Measurements from ENCODE around the gene BMP8A. TPM values are rescaled to one million over a fixed set of nuclear protein-coding genes. Genes with fewer than 3 reads are reported as not detected.
"Not testable (repeated sequence)": the region's sequence is repeated elsewhere in the genome, so short reads cannot be mapped to it uniquely, and the experiment has no call there.

Gene BMP8A
- polyA plus RNA-seq, 1 donor from 2014 or later = not detected

- Histone ChIP-seq H2AFZ (ENCODE audit: low read depth, low read length) (no peak overlapping the region), H3K27me3 (ENCODE audit: insufficient read depth, low read depth, low read length) (no peaks in the 10 kb centered on the region), H3K79me2 (replicated peaks; ENCODE audit: insufficient read depth, low read length) (no peaks in the 10 kb centered on the region), H3K27ac (ENCODE audit: low read length) (no peak overlapping the region), H3K9me2 (ENCODE audit: insufficient read depth, low read length) (no peaks in the 10 kb centered on the region), H3K4me3 (ENCODE audit: low read length) (no peak overlapping the region), H3K9ac (ENCODE audit: low read length) (no peak overlapping the region), H3K4me2 (ENCODE audit: low read length) (no peak overlapping the region), H3K36me3 (ENCODE audit: insufficient read depth, low read length) (no peaks in the 10 kb centered on the region), H3K9me3 (ENCODE audit: low read length) (no peaks in the 10 kb centered on the region), H4K20me1 (ENCODE audit: insufficient read depth) (no peaks in the 10 kb centered on the region), H3F3A (ENCODE audit: insufficient read depth, low read length, poor library complexity, severe bottlenecking) (no peaks in the 10 kb centered on the region)
- TF ChIP-seq POLR2AphosphoS5 (IDR thresholded peaks at IDR 0.05) = no peak
- no peak for TF ChIP-seq EP300 (conservative IDR thresholded peaks at IDR 0.05; ENCODE audit: poor library complexity, severe bottlenecking)
- no peak for TF ChIP-seq CTCF (IDR thresholded peaks at IDR 0.05; ENCODE audit: poor library complexity, severe bottlenecking)
- no peak for TF ChIP-seq REST (IDR thresholded peaks at IDR 0.05; ENCODE audit: borderline replicate concordance)
- no peak for TF ChIP-seq SMC3 (conservative IDR thresholded peaks at IDR 0.05; ENCODE audit: poor library complexity)
- TF ChIP-seq TAF1 (IDR thresholded peaks at IDR 0.05; ENCODE audit: low read depth) = no peak
- TF ChIP-seq MXI1 (conservative IDR thresholded peaks at IDR 0.05; ENCODE audit: poor library complexity, severe bottlenecking) = no peak
- TF ChIP-seq RAD21 (conservative IDR thresholded peaks at IDR 0.05) = no peak
- no peak for TF ChIP-seq EZH2 (IDR thresholded peaks at IDR 0.05; ENCODE audit: borderline replicate concordance, insufficient read depth, low read length, poor library complexity, severe bottlenecking)
These were observed 16.6 kb upstream of the BMP8A start for GRCh38 chr1:39474810-39475209.

- H3K9me3 ChIP-seq (ENCODE audit: low read length); H3F3A ChIP-seq (ENCODE audit: insufficient read depth, low read length, poor library complexity, severe bottlenecking); H3K9ac ChIP-seq (ENCODE audit: low read length); H3K9me2 ChIP-seq (ENCODE audit: insufficient read depth, low read length); H3K79me2 ChIP-seq (replicated peaks; ENCODE audit: insufficient read depth, low read length); H3K27ac ChIP-seq (ENCODE audit: low read length); H3K36me3 ChIP-seq (ENCODE audit: insufficient read depth, low read length); H3K27me3 ChIP-seq (ENCODE audit: insufficient read depth, low read depth, low read length); H3K4me3 ChIP-seq (ENCODE audit: low read length); H2AFZ ChIP-seq (ENCODE audit: low read depth, low read length); H3K4me2 ChIP-seq (ENCODE audit: low read length); H4K20me1 ChIP-seq (ENCODE audit: insufficient read depth): not testable (repeated sequence)
These were observed 15.9 kb upstream of the BMP8A start for GRCh38 chr1:39475551-39475950.

Measured in neural cell (in vitro differentiated cells).